Measurements from ENCODE around the gene PTPN1.

- peak; percentile 83 for TF ChIP-seq TCF12 (IDR thresholded peaks at IDR 0.05)
- no peak for TF ChIP-seq CTCF (IDR thresholded peaks at IDR 0.05)
- no peak for TF ChIP-seq EZH2phosphoT487 (IDR thresholded peaks at IDR 0.05; ENCODE audit: borderline replicate concordance, low read depth)
Observed at GRCh38 chr20:50561379-50562078, 51.3 kb downstream of the PTPN1 start.
